ENCODE results near the gene SFN.
"Not testable (repeated sequence)": the region's sequence is repeated elsewhere in the genome, so short reads cannot be mapped to it uniquely, and the experiment has no call there.

The SFN gene

GRCh38 chr1:26839779-26840178 is 23.2 kb upstream of the SFN start:
- DNase-seq: no peak

- DNase-seq: no peak
Measured at GRCh38 chr1:26844424-26845196, 18.3 kb upstream of the SFN start.

- DNase-seq: not testable (repeated sequence)
Measured at GRCh38 chr1:26847826-26848225, 15.1 kb upstream of the SFN start.

- DNase-seq: no peak
Measured at GRCh38 chr1:26848499-26848898, 14.4 kb upstream of the SFN start.

GRCh38 chr1:26848941-26849774 is 13.8 kb upstream of the SFN start:
- DNase-seq: no peak

- no peak for DNase-seq
Measured at GRCh38 chr1:26851106-26851684, 11.8 kb upstream of the SFN start.

- no peak for DNase-seq
Measured at GRCh38 chr1:26852701-26853100, 10.2 kb upstream of the SFN start.

GRCh38 chr1:26853156-26853555 is 9.8 kb upstream of the SFN start:
- DNase-seq: peak; percentile 33 to 58

- DNase-seq: no peak
Measured at GRCh38 chr1:26853600-26853999, 9.3 kb upstream of the SFN start.

- DNase-seq: no peak
Measured at GRCh38 chr1:26854906-26855305, 8.0 kb upstream of the SFN start.

GRCh38 chr1:26855636-26856035 is 7.3 kb upstream of the SFN start:
- DNase-seq: no peak

GRCh38 chr1:26856181-26856580 is 6.8 kb upstream of the SFN start:
- DNase-seq: no peak

GRCh38 chr1:26856604-26857469 is 6.1 kb upstream of the SFN start:
- DNase-seq: no peak

GRCh38 chr1:26857473-26858060 is 5.4 kb upstream of the SFN start:
- no peak for DNase-seq

GRCh38 chr1:26858160-26858559 is 4.8 kb upstream of the SFN start:
- no peak for DNase-seq

GRCh38 chr1:26858891-26859640 is 3.9 kb upstream of the SFN start:
- no peak for DNase-seq

GRCh38 chr1:26861286-26861701 is 1.7 kb upstream of the SFN start:
- DNase-seq: no peak

- DNase-seq: peak in 1 of 2 experiments; percentile 59
Measured at GRCh38 chr1:26861889-26862378, 1.0 kb upstream of the SFN start.

GRCh38 chr1:26863685-26864077 is 732 bp downstream of the SFN start:
- DNase-seq: no peak

- peak; percentile 89 to 96 for DNase-seq
Measured at GRCh38 chr1:26864610-26865480, 1.9 kb downstream of the SFN start.
